HG02678 (cell line): ENCODE results near the gene PAQR8.

Experiments
- ATAC-seq: cut with Tn5 transposase; IDR thresholded peaks from one replicate; pipeline ENCODE4 v1.9.1; 2021; ENCODE audit warnings: mild to moderate bottlenecking, moderate library complexity; ENCODE audit not compliant: unreplicated experiment

The PAQR8 gene

DNA sequence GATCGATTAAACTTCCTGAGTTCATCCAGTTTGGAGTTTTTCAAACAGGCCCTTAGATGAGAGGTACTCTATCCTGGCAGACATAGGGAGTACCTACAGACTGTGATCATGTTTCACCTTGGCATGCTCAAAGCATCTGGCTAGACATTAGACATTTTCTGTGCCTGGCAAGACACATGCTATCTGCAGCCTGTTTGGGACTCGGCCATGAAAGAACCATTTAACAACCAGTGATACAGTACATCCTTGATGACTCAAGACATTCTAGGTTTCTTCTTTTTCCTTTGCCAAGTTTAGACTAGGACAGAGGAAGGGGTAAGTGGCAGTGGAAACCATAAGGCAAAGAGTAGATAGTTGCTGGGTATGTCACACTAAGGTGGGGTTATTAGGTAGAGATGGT lies 15.4 kb upstream of the PAQR8 start:
- ATAC-seq, result no peak

DNA sequence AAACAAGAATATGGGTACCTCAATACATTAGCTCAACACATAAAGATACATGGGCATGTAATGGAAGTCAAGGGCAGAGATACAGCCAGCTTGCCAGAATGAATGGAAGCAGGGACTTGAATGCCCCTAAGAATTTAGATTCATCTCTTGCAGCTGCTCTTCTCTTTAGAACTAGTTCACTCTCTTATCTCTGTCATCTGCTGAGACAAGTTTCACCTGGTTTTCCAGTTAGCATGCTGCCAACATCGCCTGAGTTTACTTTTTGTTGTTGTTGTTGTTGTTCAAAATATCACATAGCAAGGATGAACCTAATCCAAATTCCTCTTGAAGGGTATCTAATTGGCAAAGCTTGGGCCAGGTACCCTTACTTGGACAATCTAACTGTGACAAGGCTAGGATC lies 14.1 kb upstream of the PAQR8 start:
- ATAC-seq, result no peak

DNA sequence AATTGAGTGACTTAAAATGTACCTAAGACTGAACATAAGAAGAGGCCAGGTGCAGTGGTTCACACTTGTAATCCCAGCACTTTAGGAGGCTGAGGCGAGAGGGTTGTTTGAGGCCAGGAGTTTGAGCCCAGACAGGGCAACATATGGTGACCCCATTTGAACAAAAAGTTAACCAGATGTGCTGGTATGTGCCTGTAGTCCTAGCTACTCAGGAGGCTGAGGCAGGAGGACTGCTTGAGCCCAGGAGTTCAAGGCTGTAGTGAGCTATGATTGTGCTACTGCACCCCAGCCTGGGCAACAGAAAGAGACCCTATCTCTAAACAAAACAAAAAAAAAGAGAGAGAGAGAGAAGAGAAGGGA lies 10.1 kb upstream of the PAQR8 start:
- no peak for ATAC-seq

GRCh38 chr6:52352239-52353018 lies 9.5 kb upstream of the PAQR8 start:
- peak; percentile 91 for ATAC-seq

- ATAC-seq, result no peak
Observed at GRCh38 chr6:52356017-52356416, 5.9 kb upstream of the PAQR8 start.

DNA sequence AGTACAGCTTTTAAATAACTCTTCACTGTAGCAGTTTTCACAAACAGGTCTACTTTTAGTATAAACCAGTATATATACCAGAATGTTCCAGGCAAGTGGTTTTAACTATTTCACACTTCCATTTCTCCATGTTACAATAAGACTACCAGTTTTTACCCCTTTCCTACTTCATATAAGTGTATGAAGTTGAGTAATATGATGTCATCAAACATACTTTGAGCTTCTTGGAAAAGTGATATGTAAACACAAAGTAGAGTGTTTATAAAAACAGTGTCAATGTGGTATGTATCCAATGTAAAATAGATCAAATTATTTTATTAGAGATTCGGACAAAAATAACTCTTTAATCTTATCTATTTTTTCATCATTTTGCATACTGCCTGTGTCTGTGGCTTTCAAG lies 2.5 kb upstream of the PAQR8 start:
- ATAC-seq, result no peak

- no peak for ATAC-seq
Observed at GRCh38 chr6:52360028-52360427, 1.9 kb upstream of the PAQR8 start.

GRCh38 chr6:52360601-52361413 lies 1.1 kb upstream of the PAQR8 start:
- no peak for ATAC-seq

- ATAC-seq, result no peak
Observed at GRCh38 chr6:52361414-52361944, 472 bp upstream of the PAQR8 start.

DNA sequence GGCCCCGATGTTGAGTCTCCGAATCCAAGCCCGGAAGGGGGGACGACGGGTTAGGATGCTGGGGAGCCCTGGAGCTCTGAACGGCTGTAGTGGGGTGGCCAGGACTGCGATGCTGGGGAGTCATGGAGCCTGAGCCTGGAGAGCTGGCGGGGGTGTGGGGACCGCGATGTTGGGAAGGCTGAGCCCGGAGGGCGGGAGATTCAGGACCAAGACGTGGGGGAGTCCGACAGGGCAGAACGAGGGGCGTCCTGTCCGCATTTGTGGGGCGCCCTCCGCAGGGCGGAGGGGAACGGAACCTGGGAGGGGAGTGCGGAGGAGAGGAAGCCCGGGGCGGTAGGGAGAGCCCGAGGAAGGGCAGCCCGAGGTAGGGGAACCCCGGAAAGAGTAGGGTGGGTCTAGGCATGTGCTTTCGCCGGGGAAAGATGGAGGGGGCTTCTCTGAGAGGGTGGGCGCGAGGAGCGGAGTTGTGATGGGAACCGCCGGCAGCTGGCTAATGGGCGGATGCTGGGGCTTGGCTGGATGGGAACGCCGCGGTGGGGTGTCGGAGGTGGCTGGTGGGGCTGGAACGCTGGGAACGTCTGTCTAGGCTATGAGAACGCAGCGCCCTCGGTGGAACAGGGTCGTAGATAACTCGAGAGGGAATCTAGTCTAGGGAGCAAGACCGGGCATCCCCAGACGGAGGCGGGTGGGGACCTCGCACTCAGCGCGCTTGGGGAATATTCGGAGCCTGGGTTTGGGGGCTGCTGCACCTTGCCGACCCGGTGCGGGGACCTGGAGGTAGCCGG lies 684 bp downstream of the PAQR8 start:
- ATAC-seq, result peak; percentile 47

- no peak for ATAC-seq
Observed at GRCh38 chr6:52363228-52363867, 1.4 kb downstream of the PAQR8 start.

- no peak for ATAC-seq
Observed at GRCh38 chr6:52364480-52365166, 2.7 kb downstream of the PAQR8 start.

DNA sequence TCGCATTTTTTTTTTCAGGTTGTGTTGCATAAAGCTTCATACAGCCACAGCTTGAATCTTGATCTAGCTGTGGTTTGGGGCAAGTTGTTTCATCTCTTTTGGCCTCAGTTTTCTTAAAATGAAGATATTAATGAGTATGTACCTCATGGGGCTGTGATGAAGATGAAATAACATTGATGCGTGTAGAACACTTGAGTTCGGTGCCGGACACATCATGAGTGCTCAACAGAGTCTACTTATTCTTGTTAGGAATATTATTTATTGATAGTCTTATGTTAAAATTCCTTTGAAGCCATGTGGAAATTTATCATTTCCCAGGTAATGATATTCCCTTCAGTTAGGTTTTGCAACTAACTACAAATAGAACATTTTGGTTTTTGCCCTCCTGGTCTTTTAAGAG lies 3.4 kb downstream of the PAQR8 start:
- ATAC-seq, result no peak

GRCh38 chr6:52365866-52366540 lies 4.1 kb downstream of the PAQR8 start:
- no peak for ATAC-seq

GRCh38 chr6:52368002-52368401 lies 6.1 kb downstream of the PAQR8 start:
- no peak for ATAC-seq

- no peak for ATAC-seq
Observed at GRCh38 chr6:52369234-52369633, 7.3 kb downstream of the PAQR8 start.

GRCh38 chr6:52371656-52372191 lies 9.8 kb downstream of the PAQR8 start:
- ATAC-seq, result no peak

DNA sequence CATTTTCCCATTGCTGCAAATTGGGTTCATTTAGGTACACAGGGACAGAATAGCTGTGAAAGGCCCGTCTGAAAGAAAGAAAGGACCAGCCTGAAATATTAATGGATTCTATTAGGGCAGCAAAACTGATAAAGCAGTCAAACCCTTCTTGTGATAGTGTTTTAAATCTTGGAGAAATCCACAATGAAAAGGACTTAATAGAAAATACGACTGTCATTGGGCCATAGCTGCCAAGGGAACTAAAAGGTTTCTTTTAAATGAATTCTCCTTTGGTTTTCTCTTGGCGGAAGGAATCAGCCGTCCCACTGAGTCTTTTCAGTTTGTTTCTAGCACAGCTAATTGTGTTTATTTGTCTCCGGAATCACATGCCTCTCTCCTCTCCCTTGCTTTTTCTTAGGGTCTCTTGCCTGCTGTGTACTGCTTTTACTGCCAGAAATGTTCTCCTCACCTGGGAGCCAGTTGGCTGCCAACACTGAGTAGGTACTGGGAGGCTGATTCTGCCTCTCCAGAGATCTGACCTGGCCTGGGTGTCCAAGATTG lies 11.3 kb downstream of the PAQR8 start:
- ATAC-seq, result no peak

DNA sequence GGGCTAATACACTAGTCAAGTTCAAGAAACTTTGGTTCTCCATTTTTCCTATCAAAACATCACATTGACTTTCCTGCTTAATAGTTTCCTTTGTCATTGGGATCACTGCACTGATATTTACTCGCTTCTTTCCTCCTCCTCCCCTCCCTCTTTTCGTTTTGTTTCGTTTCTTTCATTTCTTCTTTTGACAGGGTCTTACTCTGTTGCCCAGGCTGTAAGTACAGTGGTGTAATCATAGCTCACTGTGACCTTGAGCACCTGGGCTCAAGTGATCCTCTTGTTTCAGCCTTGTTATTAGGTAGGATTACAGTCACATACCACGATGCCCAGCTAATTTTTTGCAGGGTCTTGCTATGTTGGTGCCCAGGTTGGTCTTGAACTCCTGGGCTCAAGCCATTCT lies 12.3 kb downstream of the PAQR8 start:
- ATAC-seq, result no peak
